Lower leg skin (tissue), 4 donors: ENCODE results near the gene SMIM10. TPM values are rescaled to one million over a fixed set of nuclear protein-coding genes. Genes with fewer than 3 reads are reported as not detected.

ENCODE experiments used
- DNase-seq, 2 donors: peaks; one replicate each; pipeline ENCODE4 v3.0.0-alpha.2; 2019; ENCODE audit warnings: low spot score in 2 of 2
- H3K4me3 ChIP-seq: fragments of 200-600 bp; sonication (generic); 2 replicates; pipeline ENCODE4 v1.5.1; 2017; ENCODE audit warnings: mild to moderate bottlenecking, low read depth; ENCODE audit not compliant: poor library complexity, severe bottlenecking
- CTCF ChIP-seq, 3 donors: fragments of 450-650 bp; IDR thresholded peaks; one replicate each; pipeline ENCODE4 v1.5.1; 2016; ENCODE audit warnings: antibody characterized with exemption in 3 of 3, mild to moderate bottlenecking in 3 of 3, moderate library complexity in 2 of 3
- POLR2A ChIP-seq, 2 donors: fragments of 450-650 bp; IDR thresholded peaks; one replicate each; pipeline ENCODE4 v1.6.1; 2016 to 2017; ENCODE audit warnings: antibody characterized with exemption in 2 of 2, mild to moderate bottlenecking in 1 of 2, moderate library complexity in 1 of 2
- WGBS, 2 donors: methylation state at CpG; one replicate each; pipeline ENCODE4 v1.1.5; 2018; 5-methylcytosine and 5-hydroxymethylcytosine counted together
- intact Hi-C: fragments of 100-400 bp; cut with DNase I; formaldehyde crosslinking; loops from one replicate; pipeline ENCODE4 v1.15.0; 2023; ENCODE audit warnings: low total_unique reads
- total RNA-seq, 4 donors: library from RNA; depleted of rRNA; stranded (reverse); fragments of >200 nt; gene quantifications; one replicate each; pipeline ENCODE4 v1.1.0, GENCODE V29; 2016

The SMIM10 gene
- total RNA-seq, 4 donors from 2014 or later: 0.56 to 2.7 TPM; not detected in 2

- peak; percentile 86 to 97 for DNase-seq
- 0 to 39% methylated on average over 21 to 35 of the region's 35 CpGs for WGBS, 2 donors
- intact Hi-C loops: no loop called here
- no peak overlapping the region for H3K4me3 ChIP-seq
- TF ChIP-seq POLR2A (IDR thresholded peaks at IDR 0.05) (no peak), CTCF (IDR thresholded peaks at IDR 0.05) (no peak)
Observed at GRCh38 chrX:135003876-135004623, 13.3 kb downstream of the SMIM10 start.

GRCh38 chrX:135006187-135006586, 15.4 kb downstream of the SMIM10 start:
- no peak for TF ChIP-seq CTCF (IDR thresholded peaks at IDR 0.05)
- no peak for TF ChIP-seq POLR2A (IDR thresholded peaks at IDR 0.05)
- H3K4me3 ChIP-seq: no peak overlapping the region
- intact Hi-C loops: no loop called here
- WGBS, 2 donors: 71 to 72% methylated on average over 4 of the region's 4 CpGs
- no peak for DNase-seq

- no peak for DNase-seq
- intact Hi-C loops: no loop called here
- WGBS, 2 donors: 62 to 73% methylated on average over 1 of the region's 1 CpG
- no peak for TF ChIP-seq POLR2A (IDR thresholded peaks at IDR 0.05)
- no peak for TF ChIP-seq CTCF (IDR thresholded peaks at IDR 0.05)
- no peak overlapping the region for H3K4me3 ChIP-seq
Observed at GRCh38 chrX:135009057-135009610, 18.3 kb downstream of the SMIM10 start.

DNA sequence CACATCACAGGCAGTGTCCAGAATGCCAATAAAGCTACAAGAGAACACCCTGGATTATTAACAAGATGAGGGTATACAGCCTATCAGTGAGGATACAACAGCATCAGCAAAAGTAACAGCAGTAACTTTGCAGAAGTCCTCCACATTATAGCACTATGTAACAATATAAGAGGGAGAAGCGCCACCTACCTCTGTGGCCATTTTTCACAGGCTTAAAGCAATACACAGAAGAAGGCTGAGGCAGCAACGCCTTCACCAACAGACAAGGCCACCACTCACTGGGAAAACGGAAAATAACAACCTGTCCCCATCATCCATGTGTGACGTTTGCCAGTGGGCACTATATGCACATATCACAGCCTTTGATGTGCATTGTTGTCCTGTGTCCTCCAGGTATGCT, 19.0 kb downstream of the SMIM10 start:
- no peak for TF ChIP-seq CTCF (IDR thresholded peaks at IDR 0.05)
- no peak for TF ChIP-seq POLR2A (IDR thresholded peaks at IDR 0.05)
- DNase-seq: no peak
- intact Hi-C loops: no loop called here
- H3K4me3 ChIP-seq: no peak overlapping the region
- WGBS, 2 donors: 46 to 50% methylated on average over 4 of the region's 4 CpGs

DNA sequence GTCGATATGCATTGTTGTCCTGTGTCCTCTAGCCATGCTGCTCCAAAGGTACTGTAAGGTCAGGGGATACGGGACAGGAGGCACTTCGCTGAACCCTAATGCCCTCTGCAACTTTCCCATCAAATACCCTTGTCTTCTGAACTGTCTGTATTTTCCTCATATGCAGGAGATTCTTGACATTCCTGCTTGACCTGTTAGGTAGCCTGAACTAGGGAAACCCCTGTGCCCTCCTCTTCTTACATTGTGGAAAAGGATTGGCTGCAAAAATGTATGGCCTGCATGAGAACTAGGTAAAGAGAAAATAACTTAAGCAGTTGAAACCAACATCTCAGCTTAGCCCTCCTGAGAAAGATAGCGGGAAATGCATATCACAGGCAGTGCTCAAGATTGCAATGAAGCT, 20.1 kb downstream of the SMIM10 start:
- H3K4me3 ChIP-seq: no peak overlapping the region
- TF ChIP-seq POLR2A (IDR thresholded peaks at IDR 0.05) (no peak), CTCF (IDR thresholded peaks at IDR 0.05) (no peak)
- WGBS, 2 donors: 72 to 73% methylated on average over 4 of the region's 4 CpGs
- intact Hi-C loops: no loop called here
- DNase-seq: no peak
